ENCODE results near the gene PTPRM. TPM values are rescaled to one million over a fixed set of nuclear protein-coding genes. Genes with fewer than 3 reads are reported as not detected.

Gene PTPRM
- total RNA-seq, 1 experiment from 2014 or later = 14.5 TPM

GRCh38 chr18:7873316-7873715, 306.2 kb downstream of the PTPRM start:
- Histone ChIP-seq H3K27ac (ENCODE audit: low read depth, low read length) (no peak overlapping the region), H3K4me2 (ENCODE audit: low read length) (no peak overlapping the region), H3K4me3 (replicated peaks in 1 of 2; ENCODE audit: low read depth in 1 of 2, low read length in 2 of 2) (no peak overlapping the region), H3K4me1 (ENCODE audit: control insufficient read depth in 1 of 2, insufficient read depth in 2 of 2, low read length in 2 of 2) (peaks cover 10 to 15% of the 10 kb centered on the region in 2 experiments), H2AFZ (ENCODE audit: low read depth, low read length, poor library complexity, severe bottlenecking) (peak overlapping the region; percentile 9), H3K9ac (ENCODE audit: low read length) (no peak overlapping the region), H3K27me3 (ENCODE audit: insufficient read depth, low read length) (no peaks in the 10 kb centered on the region), H3K79me2 (ENCODE audit: insufficient read depth, low read length) (no peaks in the 10 kb centered on the region), H3K9me3 (ENCODE audit: control insufficient read depth in 1 of 2, insufficient read depth in 1 of 2, low read depth in 1 of 2, low read length in 2 of 2) (no peaks in the 10 kb centered on the region), H4K20me1 (ENCODE audit: insufficient read depth) (no peaks in the 10 kb centered on the region), H3K36me3 (ENCODE audit: control insufficient read depth in 1 of 2, insufficient read depth in 2 of 2, low read length in 2 of 2) (no peaks in the 10 kb centered on the region), H3K9me2 (ENCODE audit: insufficient read depth) (no peaks in the 10 kb centered on the region; the same call in 1 of the 2 replicates)
- DNase-seq (ENCODE audit: low read depth, low spot score) = no peak
- ChIA-PET RAD21 (ENCODE audit: low non-redundant PET in 1 of 2, low total read pairs in 2 of 2, uncharacterized antibody in 2 of 2, unreplicated experiment in 2 of 2) (no interaction called here), CTCF (interaction anchor here (1.2 kb wide), 1 partner anchor 16 kb away, joined by 3 read pairs; no protein-coding TSS in a partner anchor), POLR2A (no interaction called here)
- BruUV-seq (replicated peaks) = no TSS peak
- intact Hi-C loops (cut with micrococcal nuclease) = no loop called here
- TF ChIP-seq ZNF274 (IDR thresholded peaks at IDR 0.05; ENCODE audit: low read depth, low read length) (no peak), POLR2AphosphoS5 (IDR thresholded peaks at IDR 0.05; ENCODE audit: low read depth, low read length) (no peak), ELF1 (IDR thresholded peaks at IDR 0.05; ENCODE audit: borderline replicate concordance, low read depth) (no peak), EGR1 (IDR thresholded peaks at IDR 0.05; ENCODE audit: low read depth) (no peak), RAD21 (IDR thresholded peaks at IDR 0.05; ENCODE audit: low read depth) (no peak), YY1 (IDR thresholded peaks at IDR 0.05; ENCODE audit: extremely low read depth, insufficient replicate concordance, low read depth, low read length) (no peak), REST (IDR thresholded peaks at IDR 0.05; ENCODE audit: low read depth) (no peak), ATF3 (IDR thresholded peaks at IDR 0.05) (no peak), SIN3A (IDR thresholded peaks at IDR 0.05; ENCODE audit: low read depth) (no peak)
- TF ChIP-seq, protein P1, sequence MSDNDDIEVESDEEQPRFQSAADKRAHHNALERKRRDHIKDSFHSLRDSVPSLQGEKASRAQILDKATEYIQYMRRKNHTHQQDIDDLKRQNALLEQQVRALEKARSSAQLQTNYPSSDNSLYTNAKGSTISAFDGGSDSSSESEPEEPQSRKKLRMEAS (IDR thresholded peaks at IDR 0.05) = no peak
- no peak for ATAC-seq

Measured in HCT116 (cell line).